ENCODE data around the gene TMEM132D. TPM values are rescaled to one million over a fixed set of nuclear protein-coding genes. Genes with fewer than 3 reads are reported as not detected.
A peak's percentile ranks its signal among the peaks of the same experiment; 100 is the strongest.
"Not testable (repeated sequence)": the region's sequence is repeated elsewhere in the genome, so short reads cannot be mapped to it uniquely, and the experiment has no call there.

The TMEM132D gene
- total RNA-seq, 1 donor from 2014 or later: 1.1 TPM

- peaks cover 13% of the 10 kb centered on the region for H3K4me1 Mint-ChIP-seq
- H3K9me3 ChIP-seq (ENCODE audit: low read depth): no peaks in the 10 kb centered on the region
- no peaks in the 10 kb centered on the region for H3K79me2 ChIP-seq (ENCODE audit: low read depth)
- H3F3A ChIP-seq (ENCODE audit: low read depth): no peaks in the 10 kb centered on the region
- no peaks in the 10 kb centered on the region for H3K4me1 ChIP-seq
- H4K20me1 ChIP-seq (ENCODE audit: low read depth): no peaks in the 10 kb centered on the region
- no peak overlapping the region for H3K4me3 ChIP-seq
- no peak overlapping the region for H3K27ac ChIP-seq
- H3K4me2 ChIP-seq: no peak overlapping the region
- H2AFZ ChIP-seq (replicated peaks): no peak overlapping the region
- no peak overlapping the region for H3K9ac ChIP-seq
- no peak overlapping the region for H3K27ac Mint-ChIP-seq
- peaks cover 13% of the 10 kb centered on the region for H3K27me3 Mint-ChIP-seq (ENCODE audit: insufficient read depth, low read depth)
- no peaks in the 10 kb centered on the region for H3K27me3 ChIP-seq
- TF ChIP-seq CTCF (IDR thresholded peaks at IDR 0.05): peak; percentile 92
- no peak for TF ChIP-seq EZH2phosphoT487 (IDR thresholded peaks at IDR 0.05)
- DNase-seq (ENCODE audit: low spot score): peak; percentile 37
- peaks cover 17% of the 10 kb centered on the region for H3K9me3 Mint-ChIP-seq
- H3K4me3 Mint-ChIP-seq: no peak overlapping the region
- H3K36me3 Mint-ChIP-seq: peaks cover 11% of the 10 kb centered on the region
- no peaks in the 10 kb centered on the region for H3K36me3 ChIP-seq
These were observed 710.5 kb downstream of the TMEM132D start for GRCh38 chr12:129193263-129193871.

- H3K9me3 Mint-ChIP-seq: peaks cover 22% of the 10 kb centered on the region
- no peak overlapping the region for H3K4me3 ChIP-seq
- no peak overlapping the region for H3K4me3 Mint-ChIP-seq
These were observed 713.0 kb downstream of the TMEM132D start for GRCh38 chr12:129190827-129191226.

GRCh38 chr12:129189879-129190278, 713.9 kb downstream of the TMEM132D start:
- H3K27me3 Mint-ChIP-seq (ENCODE audit: insufficient read depth, low read depth): peaks cover 14% of the 10 kb centered on the region
- H3K4me1 ChIP-seq; H3K79me2 ChIP-seq (ENCODE audit: low read depth); H3K4me2 ChIP-seq; DNase-seq (ENCODE audit: low spot score); H3K4me3 Mint-ChIP-seq; H3K27ac ChIP-seq; H3K36me3 ChIP-seq; H3K9ac ChIP-seq; H2AFZ ChIP-seq (replicated peaks); H3F3A ChIP-seq (ENCODE audit: low read depth); H4K20me1 ChIP-seq (ENCODE audit: low read depth); H3K27me3 ChIP-seq; H3K4me3 ChIP-seq; H3K9me3 ChIP-seq (ENCODE audit: low read depth): not testable (repeated sequence)
- peaks cover 15% of the 10 kb centered on the region for H3K36me3 Mint-ChIP-seq
- H3K4me1 Mint-ChIP-seq: peaks cover 13% of the 10 kb centered on the region
- H3K9me3 Mint-ChIP-seq: peaks cover 22% of the 10 kb centered on the region
- peak overlapping the region; percentile 59 for H3K27ac Mint-ChIP-seq

More at GRCh38 chr12:129190827-129191226, 713.0 kb downstream of the TMEM132D start:
- Mint-ChIP-seq H3K4me1 (peaks cover 13% of the 10 kb centered on the region), H3K36me3 (peaks cover 15% of the 10 kb centered on the region), H3K27me3 (ENCODE audit: insufficient read depth, low read depth) (peaks cover 14% of the 10 kb centered on the region), H3K27ac (peak overlapping the region; percentile 8)
- H2AFZ ChIP-seq (replicated peaks): no peak overlapping the region
- H3F3A ChIP-seq (ENCODE audit: low read depth): no peaks in the 10 kb centered on the region
- DNase-seq (ENCODE audit: low spot score): peak; percentile 48
- no peaks in the 10 kb centered on the region for H4K20me1 ChIP-seq (ENCODE audit: low read depth)
- TF ChIP-seq CTCF (IDR thresholded peaks at IDR 0.05) (peak; percentile 45), EZH2phosphoT487 (IDR thresholded peaks at IDR 0.05) (no peak), EZH2 (IDR thresholded peaks at IDR 0.05) (no peak)
- no peak overlapping the region for H3K9ac ChIP-seq
- no peaks in the 10 kb centered on the region for H3K27me3 ChIP-seq
- H3K27ac ChIP-seq: no peak overlapping the region
- no peaks in the 10 kb centered on the region for H3K79me2 ChIP-seq (ENCODE audit: low read depth)
- H3K4me1 ChIP-seq: no peaks in the 10 kb centered on the region
- H3K36me3 ChIP-seq: no peaks in the 10 kb centered on the region
- no peaks in the 10 kb centered on the region for H3K9me3 ChIP-seq (ENCODE audit: low read depth)
- H3K4me2 ChIP-seq: no peak overlapping the region

GRCh38 chr12:129186952-129187351, 716.9 kb downstream of the TMEM132D start:
- no peak overlapping the region for H3K27ac ChIP-seq
- H3K27me3 ChIP-seq: no peaks in the 10 kb centered on the region
- H3K4me1 Mint-ChIP-seq: peaks cover 19% of the 10 kb centered on the region
- peaks cover 6% of the 10 kb centered on the region for H3K4me1 ChIP-seq
- H3K36me3 ChIP-seq: no peaks in the 10 kb centered on the region
- no peaks in the 10 kb centered on the region for H4K20me1 ChIP-seq (ENCODE audit: low read depth)
- H3K4me2 ChIP-seq: no peak overlapping the region
- peaks cover 6% of the 10 kb centered on the region for H3K27me3 Mint-ChIP-seq (ENCODE audit: insufficient read depth, low read depth)
- H3K36me3 Mint-ChIP-seq: peaks cover 8% of the 10 kb centered on the region
- no peaks in the 10 kb centered on the region for H3F3A ChIP-seq (ENCODE audit: low read depth)
- H3K9me3 ChIP-seq (ENCODE audit: low read depth): no peaks in the 10 kb centered on the region
- H3K4me3 Mint-ChIP-seq: no peak overlapping the region
- H3K9me3 Mint-ChIP-seq: peaks cover 5% of the 10 kb centered on the region
- no peak for TF ChIP-seq EZH2phosphoT487 (IDR thresholded peaks at IDR 0.05)
- peak; percentile 27 for TF ChIP-seq CTCF (IDR thresholded peaks at IDR 0.05)
- peak; percentile 18 for DNase-seq (ENCODE audit: low spot score)
- no peak overlapping the region for H2AFZ ChIP-seq (replicated peaks)
- H3K27ac Mint-ChIP-seq: no peak overlapping the region
- no peak overlapping the region for H3K9ac ChIP-seq
- no peak overlapping the region for H3K4me3 ChIP-seq
- no peaks in the 10 kb centered on the region for H3K79me2 ChIP-seq (ENCODE audit: low read depth)
